GM10248 (cell line): ENCODE results near the gene SGCE.

ENCODE experiments used
- CTCF ChIA-PET: fragments of 300-600 bp; sonication (Branson Sonifier 250); formaldehyde crosslinking; extraction: SDS; loops from one replicate; lab custom pipeline; 2021; ENCODE audit warnings: antibody characterized with exemption; lab: Yijun Ruan, JAX
- POLR2A ChIA-PET: fragments of 350-650 bp; sonication (Branson Sonifier 250); formaldehyde crosslinking; extraction: SDS; loops from one replicate; lab custom pipeline; 2020; ENCODE audit warnings: antibody characterized with exemption; lab: Yijun Ruan, JAX
- DNase-seq: peaks from one replicate; pipeline ENCODE4 v3.0.0; 2012; ENCODE audit errors: extremely low spot score
- TF ChIP-seq, protein P1 (sequence below): IDR thresholded peaks from 2 replicates; pipeline ENCODE4 v1.5.1; 2012; ENCODE audit warnings: mild to moderate bottlenecking, low read depth; ENCODE audit errors: extremely low read depth, missing control alignments, control extremely low read depth

Gene SGCE

DNA sequence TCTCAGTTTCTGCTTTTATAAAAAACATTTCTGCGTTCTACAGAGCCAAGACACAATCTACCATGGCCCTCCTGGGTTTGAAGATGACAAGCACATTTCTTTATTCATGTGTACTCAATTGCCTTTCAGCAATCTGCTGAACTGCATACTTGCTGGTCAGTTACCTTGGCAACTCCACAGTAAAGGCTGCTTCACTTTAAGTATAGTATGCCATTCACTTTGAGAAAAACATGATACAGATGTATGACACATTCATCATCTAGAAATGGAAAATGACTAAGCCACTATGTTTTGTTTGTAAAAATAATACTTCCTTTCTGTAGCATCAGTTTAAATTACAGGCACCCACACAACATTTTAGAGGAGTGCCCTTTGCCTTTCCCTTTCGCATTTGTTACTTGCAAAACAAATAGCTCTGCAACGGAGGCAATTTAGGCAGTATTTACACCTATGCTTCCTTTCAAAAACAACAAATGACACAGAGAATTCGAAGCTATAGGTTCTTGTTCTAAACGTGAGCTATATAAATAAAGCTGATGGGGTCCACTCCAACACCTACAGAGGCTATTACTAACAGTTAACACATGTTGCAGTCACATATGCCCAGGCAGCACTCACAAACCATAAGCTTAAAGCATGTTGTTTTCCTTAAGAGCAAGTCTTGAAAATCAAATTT, 23.5 kb downstream of the SGCE start:
- no peak for DNase-seq
- POLR2A ChIA-PET, result no interaction called here
- TF ChIP-seq, protein P1, sequence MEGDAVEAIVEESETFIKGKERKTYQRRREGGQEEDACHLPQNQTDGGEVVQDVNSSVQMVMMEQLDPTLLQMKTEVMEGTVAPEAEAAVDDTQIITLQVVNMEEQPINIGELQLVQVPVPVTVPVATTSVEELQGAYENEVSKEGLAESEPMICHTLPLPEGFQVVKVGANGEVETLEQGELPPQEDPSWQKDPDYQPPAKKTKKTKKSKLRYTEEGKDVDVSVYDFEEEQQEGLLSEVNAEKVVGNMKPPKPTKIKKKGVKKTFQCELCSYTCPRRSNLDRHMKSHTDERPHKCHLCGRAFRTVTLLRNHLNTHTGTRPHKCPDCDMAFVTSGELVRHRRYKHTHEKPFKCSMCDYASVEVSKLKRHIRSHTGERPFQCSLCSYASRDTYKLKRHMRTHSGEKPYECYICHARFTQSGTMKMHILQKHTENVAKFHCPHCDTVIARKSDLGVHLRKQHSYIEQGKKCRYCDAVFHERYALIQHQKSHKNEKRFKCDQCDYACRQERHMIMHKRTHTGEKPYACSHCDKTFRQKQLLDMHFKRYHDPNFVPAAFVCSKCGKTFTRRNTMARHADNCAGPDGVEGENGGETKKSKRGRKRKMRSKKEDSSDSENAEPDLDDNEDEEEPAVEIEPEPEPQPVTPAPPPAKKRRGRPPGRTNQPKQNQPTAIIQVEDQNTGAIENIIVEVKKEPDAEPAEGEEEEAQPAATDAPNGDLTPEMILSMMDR, result no peak
- CTCF ChIA-PET, result interaction anchor here (1.6 to 3.1 kb wide), 4 partner anchors 8 to 24 kb away, joined by 5 to 14 read pairs (median 6); partner anchors contain the start of gene SGCE

DNA sequence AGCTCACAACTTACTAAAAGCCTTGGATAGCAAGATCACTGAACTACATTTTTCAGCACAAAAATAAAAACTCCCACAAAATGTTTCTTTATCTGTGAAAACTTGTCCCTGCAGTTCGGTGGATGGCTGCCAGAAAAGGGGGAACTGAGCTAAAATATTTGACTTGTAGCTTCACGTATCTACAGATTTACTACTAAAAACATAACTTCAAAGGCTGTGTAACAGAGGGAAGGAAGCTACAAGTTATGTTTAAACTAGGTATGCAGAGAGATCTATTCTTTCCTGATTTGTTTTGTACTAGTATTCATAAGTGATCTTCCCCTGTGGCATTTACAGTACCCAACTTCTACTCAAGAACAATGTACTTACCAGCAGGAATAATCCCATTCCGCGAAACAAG, 25.1 kb downstream of the SGCE start:
- ChIA-PET CTCF (interaction anchor here (3.1 kb wide), 1 partner anchor 25 kb away, joined by 14 read pairs; the partner anchor contains the start of gene SGCE), POLR2A (no interaction called here)
- TF ChIP-seq, protein P1, result no peak
- no peak for DNase-seq

DNA sequence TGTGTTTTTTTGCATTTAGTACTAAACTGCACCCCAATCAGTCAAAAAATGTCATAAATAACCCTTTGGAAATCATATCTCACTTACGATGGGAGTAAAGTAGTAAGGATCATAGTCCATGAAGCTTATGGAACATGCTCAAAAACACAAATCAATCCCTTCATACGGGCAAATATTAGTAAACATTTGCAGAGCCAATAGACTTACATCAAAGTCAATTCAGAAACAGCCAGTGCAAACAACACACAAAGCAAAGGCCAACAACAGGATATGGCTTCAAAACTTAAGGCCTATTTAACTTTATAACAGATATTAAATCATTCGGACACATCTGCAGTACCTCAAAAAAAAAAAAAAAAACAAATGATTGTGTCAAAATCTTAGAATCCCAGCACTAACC, 32.1 kb downstream of the SGCE start:
- POLR2A ChIA-PET, result no interaction called here
- CTCF ChIA-PET, result interaction anchor here (1.1 kb wide), 1 partner anchor 9 kb away, joined by 5 read pairs; no protein-coding TSS in a partner anchor

DNA sequence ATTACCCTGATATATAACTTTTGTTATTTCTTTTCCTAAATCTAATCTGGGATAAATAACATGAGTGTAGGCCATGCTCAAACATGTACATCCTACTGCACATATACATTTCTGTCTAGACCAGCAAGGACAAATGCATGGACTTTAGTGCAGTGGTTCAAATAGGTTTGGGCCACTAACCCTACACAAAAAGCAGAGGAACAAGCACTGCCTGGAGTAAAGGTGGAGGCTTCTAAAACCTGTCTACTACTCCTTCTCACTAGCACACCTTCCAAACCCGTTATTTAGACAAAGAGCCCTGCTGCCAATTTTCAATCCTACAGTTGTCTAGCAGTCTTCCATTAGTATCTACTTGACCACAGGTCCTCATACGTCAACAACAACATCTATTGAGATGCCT, 34.8 kb downstream of the SGCE start:
- TF ChIP-seq, protein P1, result no peak
- no peak for DNase-seq
- ChIA-PET CTCF (interaction anchor here (0.9 to 1.5 kb wide), 5 partner anchors 12 to 172 kb away, joined by 3 to 5 read pairs (median 4); no protein-coding TSS in a partner anchor), POLR2A (interaction anchor here (1.0 kb wide), 1 partner anchor 36 kb away, joined by 4 read pairs; no protein-coding TSS in a partner anchor)

More for the DNA sequence above, 32.1 kb downstream of the SGCE start:
- DNase-seq, result no peak
- TF ChIP-seq, protein P1, result no peak

DNA sequence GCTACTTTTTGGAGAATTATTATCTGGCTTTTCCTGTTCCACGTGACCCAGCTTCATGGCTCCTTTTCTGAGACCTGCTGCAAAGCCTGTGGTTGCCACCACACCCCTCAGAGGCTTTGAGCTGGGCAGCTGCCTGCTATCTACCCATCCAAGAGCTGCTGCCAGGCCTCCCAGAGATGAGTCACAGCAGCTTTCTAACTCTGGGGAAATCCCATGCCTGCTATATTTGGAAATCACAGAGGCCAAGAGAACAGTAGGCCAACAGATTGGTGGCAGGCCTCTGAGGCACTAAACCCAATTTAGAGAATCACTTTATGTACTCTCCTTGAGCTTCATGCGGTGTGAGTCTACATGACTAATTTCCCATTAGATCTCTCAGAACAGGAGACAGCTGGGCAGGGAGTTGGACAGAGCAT, 35.2 kb downstream of the SGCE start:
- POLR2A ChIA-PET, result interaction anchor here (1.0 kb wide), 1 partner anchor 36 kb away, joined by 4 read pairs; no protein-coding TSS in a partner anchor
- TF ChIP-seq, protein P1, result no peak
- CTCF ChIA-PET, result interaction anchor here (0.9 to 1.5 kb wide), 7 partner anchors 12 to 171 kb away, joined by 3 to 5 read pairs (median 3); no protein-coding TSS in a partner anchor
- peak; percentile 53 for DNase-seq

DNA sequence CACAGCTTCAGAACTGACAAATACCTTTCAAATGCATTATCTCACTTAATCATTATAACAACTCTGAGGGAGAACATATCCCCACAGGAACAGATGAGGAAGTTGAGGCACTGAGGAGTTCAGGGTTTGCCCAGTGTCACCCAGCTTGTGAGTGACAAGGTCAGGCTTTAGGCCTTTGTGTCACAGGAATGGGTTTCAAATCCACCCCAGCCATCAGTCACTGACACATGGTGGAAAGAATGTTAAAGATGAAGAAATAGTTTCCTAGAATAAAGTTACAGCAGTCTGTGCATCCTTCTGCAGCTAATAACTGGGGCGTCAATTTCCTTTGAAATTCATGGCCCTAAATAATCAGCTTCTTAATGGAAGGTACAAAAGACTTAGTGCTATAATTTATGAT, 37.8 kb downstream of the SGCE start:
- TF ChIP-seq, protein P1, result no peak
- DNase-seq, result no peak
- POLR2A ChIA-PET, result no interaction called here
- CTCF ChIA-PET, result interaction anchor here (1.1 to 1.7 kb wide), 4 partner anchors 9 to 116 kb away, joined by 3 to 7 read pairs (median 3); no protein-coding TSS in a partner anchor
